GM23338 (cell line): ENCODE data around the gene RET. TPM values are rescaled to one million over a fixed set of nuclear protein-coding genes. Genes with fewer than 3 reads are reported as not detected.

Experiments
- ATAC-seq: fragments of 200-7000 bp; cut with Tn5 transposase; 3 replicates; pipeline ENCODE4 v1.9.1; 2020
- DNase-seq: peaks from one replicate; pipeline ENCODE4 v3.0.0-alpha.2; 2015; ENCODE audit warnings: low spot score
- H2AFZ ChIP-seq: fragments of 200-600 bp; sonication (generic); 2 replicates; pipeline ENCODE4 v1.8.0; 2016; ENCODE audit warnings: antibody characterized with exemption, mild to moderate bottlenecking, moderate library complexity
- H3F3A ChIP-seq: fragments of 200-600 bp; sonication (generic); replicated peaks from 2 replicates; pipeline ENCODE4 v1.8.0; 2017; ENCODE audit warnings: antibody characterized with exemption, mixed run types, low read depth
- H3K27ac ChIP-seq: fragments of 200-600 bp; sonication (generic); 2 replicates; pipeline ENCODE4 v1.6.1; 2016; ENCODE audit warnings: low read depth
- H3K27me3 ChIP-seq: fragments of 200-600 bp; sonication (generic); 2 replicates; pipeline ENCODE4 v1.8.0; 2016; ENCODE audit warnings: mild to moderate bottlenecking, mixed run types, moderate library complexity; ENCODE audit not compliant: insufficient read depth
- H3K36me3 ChIP-seq: fragments of 200-600 bp; sonication (generic); 2 replicates; pipeline ENCODE4 v1.8.0; 2016; ENCODE audit warnings: mild to moderate bottlenecking; ENCODE audit not compliant: insufficient read depth
- H3K4me1 ChIP-seq: fragments of 200-600 bp; sonication (generic); 2 replicates; pipeline ENCODE4 v1.8.0; 2016; ENCODE audit warnings: mild to moderate bottlenecking, moderate library complexity; ENCODE audit not compliant: insufficient read depth
- H3K4me2 ChIP-seq: fragments of 200-600 bp; sonication (generic); 2 replicates; pipeline ENCODE4 v1.7.1; 2017; ENCODE audit warnings: mixed run types
- H3K4me3 ChIP-seq: fragments of 200-600 bp; sonication (generic); 2 replicates; pipeline ENCODE4 v1.6.1; 2016; ENCODE audit warnings: mixed run types
- H3K79me2 ChIP-seq: fragments of 200-600 bp; sonication (generic); replicated peaks from 2 replicates; pipeline ENCODE4 v1.8.0; 2017; ENCODE audit warnings: mild to moderate bottlenecking; ENCODE audit not compliant: insufficient read depth
- H3K9me2 ChIP-seq: fragments of 200-600 bp; sonication (generic); 2 replicates; pipeline ENCODE4 v1.8.0; 2017; ENCODE audit not compliant: insufficient read depth
- H4K20me1 ChIP-seq: fragments of 200-600 bp; sonication (generic); replicated peaks from 2 replicates; pipeline ENCODE4 v1.8.0; 2017; ENCODE audit warnings: mild to moderate bottlenecking; ENCODE audit not compliant: insufficient read depth
- H3K27ac Mint-ChIP-seq: 2 replicates; pipeline ENCODE4 v1.8.0; 2020; ENCODE audit warnings: inconsistent platforms, mild to moderate bottlenecking, moderate library complexity, mixed read lengths
- H3K27me3 Mint-ChIP-seq: 3 replicates; pipeline ENCODE4 v1.8.0; 2022; ENCODE audit warnings: low read depth, mild to moderate bottlenecking, moderate library complexity, mixed read lengths, inconsistent platforms; ENCODE audit not compliant: insufficient read depth, poor library complexity
- H3K36me3 Mint-ChIP-seq: 3 replicates; pipeline ENCODE4 v1.8.0; 2021; ENCODE audit warnings: low read depth, mild to moderate bottlenecking, inconsistent platforms, moderate library complexity, mixed read lengths
- H3K4me1 Mint-ChIP-seq: 3 replicates; pipeline ENCODE4 v1.8.0; 2020; ENCODE audit warnings: mild to moderate bottlenecking, inconsistent platforms, mixed read lengths
- H3K4me3 Mint-ChIP-seq: 3 replicates; pipeline ENCODE4 v1.8.0; 2021; ENCODE audit warnings: moderate library complexity, mild to moderate bottlenecking, inconsistent platforms, mixed read lengths
- H3K9me3 Mint-ChIP-seq: 3 replicates; pipeline ENCODE4 v1.8.0; 2020; ENCODE audit warnings: moderate library complexity, mild to moderate bottlenecking, inconsistent platforms, mixed read lengths
- EZH2phosphoT487 ChIP-seq: fragments of 200-600 bp; sonication (generic); IDR thresholded peaks from one replicate; pipeline ENCODE4 v1.8.1; 2018; ENCODE audit warnings: antibody characterized with exemption; ENCODE audit not compliant: unreplicated experiment
- ZNF331 ChIP-seq: fragments of 250-450 bp; sonication (Bioruptor Pico); IDR thresholded peaks from 2 replicates; pipeline ENCODE4 v1.5.0; 2020; ENCODE audit warnings: low read depth, mild to moderate bottlenecking, moderate library complexity
- polyA plus RNA-seq: library from polyadenylated mRNA; unstranded; fragments of >200 nt; fragmentation: Nextera tagmentation; extraction: Ambion mirVana; gene quantifications from 2 replicates; pipeline ENCODE4 v1.2.1, GENCODE V29; 2016
- total RNA-seq: library from RNA; depleted of rRNA; stranded (reverse); fragments of >200 nt; shearing (Covaris generic); gene quantifications from 2 replicates; pipeline ENCODE4 v1.2.3, GENCODE V29; 2014
- TF ChIP-seq, protein P1 (sequence below): IDR thresholded peaks from one replicate; pipeline ENCODE4 v1.6.1; 2018; ENCODE audit warnings: antibody characterized with exemption; ENCODE audit not compliant: unreplicated experiment
- TF ChIP-seq, protein P2 (sequence below): IDR thresholded peaks from 2 replicates; pipeline ENCODE4 v1.6.1; 2016; ENCODE audit warnings: antibody characterized with exemption
- TF ChIP-seq, protein P3 (sequence below): fragments of 250-450 bp; sonication (Bioruptor Pico); IDR thresholded peaks from 2 replicates; pipeline ENCODE4 v1.5.0; 2020; ENCODE audit warnings: mild to moderate bottlenecking, moderate library complexity

Gene RET
- total and polyA plus RNA-seq, 2 experiments from 2014 or later, result 5.5 to 9.8 TPM

DNA sequence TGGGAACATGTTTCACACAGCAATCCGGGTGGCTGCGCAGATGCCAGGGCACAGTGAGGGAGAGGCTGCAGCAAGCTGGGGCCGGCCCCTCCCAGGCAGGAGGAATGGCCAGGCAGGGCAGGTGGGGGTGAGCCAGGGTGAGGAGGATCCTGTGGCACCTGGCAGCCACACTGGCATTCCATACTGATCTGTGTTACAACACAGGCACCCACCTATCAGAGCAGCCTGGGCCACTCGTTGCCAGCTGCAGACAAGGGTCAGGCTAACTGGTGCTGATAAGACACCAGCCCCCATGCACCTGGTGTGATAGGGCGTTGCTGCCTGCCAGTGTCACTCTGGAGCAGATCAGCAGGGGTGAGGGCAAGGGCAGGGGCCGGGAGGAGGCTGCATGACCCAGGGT is 16.6 kb upstream of the RET start (continued):
- TF ChIP-seq, protein P1, sequence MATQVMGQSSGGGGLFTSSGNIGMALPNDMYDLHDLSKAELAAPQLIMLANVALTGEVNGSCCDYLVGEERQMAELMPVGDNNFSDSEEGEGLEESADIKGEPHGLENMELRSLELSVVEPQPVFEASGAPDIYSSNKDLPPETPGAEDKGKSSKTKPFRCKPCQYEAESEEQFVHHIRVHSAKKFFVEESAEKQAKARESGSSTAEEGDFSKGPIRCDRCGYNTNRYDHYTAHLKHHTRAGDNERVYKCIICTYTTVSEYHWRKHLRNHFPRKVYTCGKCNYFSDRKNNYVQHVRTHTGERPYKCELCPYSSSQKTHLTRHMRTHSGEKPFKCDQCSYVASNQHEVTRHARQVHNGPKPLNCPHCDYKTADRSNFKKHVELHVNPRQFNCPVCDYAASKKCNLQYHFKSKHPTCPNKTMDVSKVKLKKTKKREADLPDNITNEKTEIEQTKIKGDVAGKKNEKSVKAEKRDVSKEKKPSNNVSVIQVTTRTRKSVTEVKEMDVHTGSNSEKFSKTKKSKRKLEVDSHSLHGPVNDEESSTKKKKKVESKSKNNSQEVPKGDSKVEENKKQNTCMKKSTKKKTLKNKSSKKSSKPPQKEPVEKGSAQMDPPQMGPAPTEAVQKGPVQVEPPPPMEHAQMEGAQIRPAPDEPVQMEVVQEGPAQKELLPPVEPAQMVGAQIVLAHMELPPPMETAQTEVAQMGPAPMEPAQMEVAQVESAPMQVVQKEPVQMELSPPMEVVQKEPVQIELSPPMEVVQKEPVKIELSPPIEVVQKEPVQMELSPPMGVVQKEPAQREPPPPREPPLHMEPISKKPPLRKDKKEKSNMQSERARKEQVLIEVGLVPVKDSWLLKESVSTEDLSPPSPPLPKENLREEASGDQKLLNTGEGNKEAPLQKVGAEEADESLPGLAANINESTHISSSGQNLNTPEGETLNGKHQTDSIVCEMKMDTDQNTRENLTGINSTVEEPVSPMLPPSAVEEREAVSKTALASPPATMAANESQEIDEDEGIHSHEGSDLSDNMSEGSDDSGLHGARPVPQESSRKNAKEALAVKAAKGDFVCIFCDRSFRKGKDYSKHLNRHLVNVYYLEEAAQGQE, result no peak
- TF ChIP-seq, protein P2, sequence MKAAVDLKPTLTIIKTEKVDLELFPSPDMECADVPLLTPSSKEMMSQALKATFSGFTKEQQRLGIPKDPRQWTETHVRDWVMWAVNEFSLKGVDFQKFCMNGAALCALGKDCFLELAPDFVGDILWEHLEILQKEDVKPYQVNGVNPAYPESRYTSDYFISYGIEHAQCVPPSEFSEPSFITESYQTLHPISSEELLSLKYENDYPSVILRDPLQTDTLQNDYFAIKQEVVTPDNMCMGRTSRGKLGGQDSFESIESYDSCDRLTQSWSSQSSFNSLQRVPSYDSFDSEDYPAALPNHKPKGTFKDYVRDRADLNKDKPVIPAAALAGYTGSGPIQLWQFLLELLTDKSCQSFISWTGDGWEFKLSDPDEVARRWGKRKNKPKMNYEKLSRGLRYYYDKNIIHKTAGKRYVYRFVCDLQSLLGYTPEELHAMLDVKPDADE, result no peak
- TF ChIP-seq EZH2phosphoT487 (no peak), ZNF331 (CRISPR knock-in tag) (no peak)

DNA sequence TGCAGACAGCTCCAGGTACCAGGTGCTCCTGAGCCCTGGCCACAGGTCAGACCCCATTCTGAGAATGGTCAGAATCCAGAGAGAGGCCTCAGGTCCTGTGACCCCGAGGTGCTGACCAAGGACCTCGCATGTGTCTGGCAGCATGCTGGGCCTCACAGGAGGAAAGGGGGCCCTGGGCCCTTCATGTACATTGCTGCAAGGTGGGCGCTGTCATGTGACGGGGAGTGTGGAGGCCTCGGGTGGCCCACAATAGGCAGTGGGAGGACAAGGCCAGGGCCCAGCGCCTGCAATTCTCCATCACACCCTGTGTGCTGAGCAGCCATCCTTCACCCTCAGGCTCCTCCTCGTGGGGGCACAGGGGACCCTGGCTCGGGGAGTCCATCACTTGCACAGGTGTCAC is 15.5 kb upstream of the RET start:
- Mint-ChIP-seq H3K4me3 (no peak overlapping the region), H3K4me1 (peaks cover 3% of the 10 kb centered on the region), H3K9me3 (no peaks in the 10 kb centered on the region; the same call in 2 of the 3 replicates), H3K27ac (no peak overlapping the region), H3K36me3 (no peaks in the 10 kb centered on the region), H3K27me3 (peaks cover 14% of the 10 kb centered on the region)
- H3K4me1 ChIP-seq, result no peaks in the 10 kb centered on the region
- H3K4me3 ChIP-seq, result no peak overlapping the region
- H3K79me2 ChIP-seq, result no peaks in the 10 kb centered on the region
- no peak overlapping the region for H3K27ac ChIP-seq
- H2AFZ ChIP-seq, result no peak overlapping the region
- no peak overlapping the region for H3K4me2 ChIP-seq
- TF ChIP-seq, protein P3, sequence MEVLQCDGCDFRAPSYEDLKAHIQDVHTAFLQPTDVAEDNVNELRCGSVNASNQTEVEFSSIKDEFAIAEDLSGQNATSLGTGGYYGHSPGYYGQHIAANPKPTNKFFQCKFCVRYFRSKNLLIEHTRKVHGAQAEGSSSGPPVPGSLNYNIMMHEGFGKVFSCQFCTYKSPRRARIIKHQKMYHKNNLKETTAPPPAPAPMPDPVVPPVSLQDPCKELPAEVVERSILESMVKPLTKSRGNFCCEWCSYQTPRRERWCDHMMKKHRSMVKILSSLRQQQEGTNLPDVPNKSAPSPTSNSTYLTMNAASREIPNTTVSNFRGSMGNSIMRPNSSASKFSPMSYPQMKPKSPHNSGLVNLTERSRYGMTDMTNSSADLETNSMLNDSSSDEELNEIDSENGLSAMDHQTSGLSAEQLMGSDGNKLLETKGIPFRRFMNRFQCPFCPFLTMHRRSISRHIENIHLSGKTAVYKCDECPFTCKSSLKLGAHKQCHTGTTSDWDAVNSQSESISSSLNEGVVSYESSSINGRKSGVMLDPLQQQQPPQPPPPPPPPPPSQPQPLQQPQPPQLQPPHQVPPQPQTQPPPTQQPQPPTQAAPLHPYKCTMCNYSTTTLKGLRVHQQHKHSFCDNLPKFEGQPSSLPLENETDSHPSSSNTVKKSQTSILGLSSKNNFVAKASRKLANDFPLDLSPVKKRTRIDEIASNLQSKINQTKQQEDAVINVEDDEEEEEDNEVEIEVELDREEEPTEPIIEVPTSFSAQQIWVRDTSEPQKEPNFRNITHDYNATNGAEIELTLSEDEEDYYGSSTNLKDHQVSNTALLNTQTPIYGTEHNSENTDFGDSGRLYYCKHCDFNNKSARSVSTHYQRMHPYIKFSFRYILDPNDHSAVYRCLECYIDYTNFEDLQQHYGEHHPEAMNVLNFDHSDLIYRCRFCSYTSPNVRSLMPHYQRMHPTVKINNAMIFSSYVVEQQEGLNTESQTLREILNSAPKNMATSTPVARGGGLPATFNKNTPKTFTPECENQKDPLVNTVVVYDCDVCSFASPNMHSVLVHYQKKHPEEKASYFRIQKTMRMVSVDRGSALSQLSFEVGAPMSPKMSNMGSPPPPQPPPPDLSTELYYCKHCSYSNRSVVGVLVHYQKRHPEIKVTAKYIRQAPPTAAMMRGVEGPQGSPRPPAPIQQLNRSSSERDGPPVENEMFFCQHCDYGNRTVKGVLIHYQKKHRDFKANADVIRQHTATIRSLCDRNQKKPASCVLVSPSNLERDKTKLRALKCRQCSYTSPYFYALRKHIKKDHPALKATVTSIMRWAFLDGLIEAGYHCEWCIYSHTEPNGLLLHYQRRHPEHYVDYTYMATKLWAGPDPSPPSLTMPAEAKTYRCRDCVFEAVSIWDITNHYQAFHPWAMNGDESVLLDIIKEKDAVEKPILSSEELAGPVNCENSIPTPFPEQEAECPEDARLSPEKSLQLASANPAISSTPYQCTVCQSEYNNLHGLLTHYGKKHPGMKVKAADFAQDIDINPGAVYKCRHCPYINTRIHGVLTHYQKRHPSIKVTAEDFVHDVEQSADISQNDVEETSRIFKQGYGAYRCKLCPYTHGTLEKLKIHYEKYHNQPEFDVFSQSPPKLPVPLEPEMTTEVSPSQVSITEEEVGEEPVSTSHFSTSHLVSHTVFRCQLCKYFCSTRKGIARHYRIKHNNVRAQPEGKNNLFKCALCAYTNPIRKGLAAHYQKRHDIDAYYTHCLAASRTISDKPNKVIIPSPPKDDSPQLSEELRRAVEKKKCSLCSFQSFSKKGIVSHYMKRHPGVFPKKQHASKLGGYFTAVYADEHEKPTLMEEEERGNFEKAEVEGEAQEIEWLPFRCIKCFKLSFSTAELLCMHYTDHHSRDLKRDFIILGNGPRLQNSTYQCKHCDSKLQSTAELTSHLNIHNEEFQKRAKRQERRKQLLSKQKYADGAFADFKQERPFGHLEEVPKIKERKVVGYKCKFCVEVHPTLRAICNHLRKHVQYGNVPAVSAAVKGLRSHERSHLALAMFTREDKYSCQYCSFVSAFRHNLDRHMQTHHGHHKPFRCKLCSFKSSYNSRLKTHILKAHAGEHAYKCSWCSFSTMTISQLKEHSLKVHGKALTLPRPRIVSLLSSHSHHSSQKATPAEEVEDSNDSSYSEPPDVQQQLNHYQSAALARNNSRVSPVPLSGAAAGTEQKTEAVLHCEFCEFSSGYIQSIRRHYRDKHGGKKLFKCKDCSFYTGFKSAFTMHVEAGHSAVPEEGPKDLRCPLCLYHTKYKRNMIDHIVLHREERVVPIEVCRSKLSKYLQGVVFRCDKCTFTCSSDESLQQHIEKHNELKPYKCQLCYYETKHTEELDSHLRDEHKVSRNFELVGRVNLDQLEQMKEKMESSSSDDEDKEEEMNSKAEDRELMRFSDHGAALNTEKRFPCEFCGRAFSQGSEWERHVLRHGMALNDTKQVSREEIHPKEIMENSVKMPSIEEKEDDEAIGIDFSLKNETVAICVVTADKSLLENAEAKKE (CRISPR knock-in tag), result no peak
- TF ChIP-seq, protein P1, result no peak
- no peaks in the 10 kb centered on the region for H4K20me1 ChIP-seq
- H3K9me2 ChIP-seq, result no peaks in the 10 kb centered on the region
- H3K27me3 ChIP-seq, result no peaks in the 10 kb centered on the region
- DNase-seq (no peak), ATAC-seq (no peak)
- no peaks in the 10 kb centered on the region for H3K36me3 ChIP-seq
- H3F3A ChIP-seq, result no peaks in the 10 kb centered on the region
